ENCODE measurements around the gene TBL3. TPM values are rescaled to one million over a fixed set of nuclear protein-coding genes. Genes with fewer than 3 reads are reported as not detected.
A peak's percentile ranks its signal among the peaks of the same experiment; 100 is the strongest.

The TBL3 gene
- total RNA-seq, 1 experiment from 2014 or later, result 26.8 TPM

DNA sequence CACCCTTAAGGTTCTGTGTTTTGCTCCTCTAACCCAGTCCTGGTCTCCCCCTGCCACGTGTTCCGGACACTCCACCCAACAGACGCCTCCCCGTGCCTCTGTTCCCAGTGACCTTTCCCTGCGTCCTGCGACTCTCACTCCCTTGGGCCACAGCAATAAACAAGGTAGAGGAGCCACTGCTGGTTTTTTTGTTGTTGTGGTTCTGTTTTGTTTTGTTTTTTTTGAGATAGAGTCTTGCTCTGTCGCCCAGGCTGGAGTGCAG lies 44.0 kb downstream of the TBL3 start:
- ChIA-PET POLR2A (interaction anchor here (0.8 to 2.7 kb wide), 8 partner anchors 10 to 139 kb away, joined by 3 to 16 read pairs (median 4); partner anchors contain the start of genes RPS2 and TRAF7), CTCF (interaction anchor here (0.7 kb wide), 1 partner anchor 1035 kb away, joined by 5 read pairs; no protein-coding TSS in a partner anchor)
- Mint-ChIP-seq H3K36me3 (ENCODE audit: insufficient read depth, unreplicated experiment) (no peaks in the 10 kb centered on the region), H3K4me3 (ENCODE audit: unreplicated experiment) (peak overlapping the region; percentile 47), H3K27ac (ENCODE audit: low read depth, unreplicated experiment) (peak overlapping the region; percentile 96), H3K27me3 (ENCODE audit: insufficient read depth, unreplicated experiment) (no peaks in the 10 kb centered on the region), H3K9me3 (ENCODE audit: unreplicated experiment) (no peaks in the 10 kb centered on the region), H3K4me1 (ENCODE audit: insufficient read depth, unreplicated experiment) (peaks cover 6% of the 10 kb centered on the region)
- DNase-seq (ENCODE audit: unreplicated experiment), result no peak
- intact Hi-C loops (cut with micrococcal nuclease), result no loop called here
- TSS peak; percentile 74 for BruUV-seq (replicated peaks)
- TF ChIP-seq, protein P1, sequence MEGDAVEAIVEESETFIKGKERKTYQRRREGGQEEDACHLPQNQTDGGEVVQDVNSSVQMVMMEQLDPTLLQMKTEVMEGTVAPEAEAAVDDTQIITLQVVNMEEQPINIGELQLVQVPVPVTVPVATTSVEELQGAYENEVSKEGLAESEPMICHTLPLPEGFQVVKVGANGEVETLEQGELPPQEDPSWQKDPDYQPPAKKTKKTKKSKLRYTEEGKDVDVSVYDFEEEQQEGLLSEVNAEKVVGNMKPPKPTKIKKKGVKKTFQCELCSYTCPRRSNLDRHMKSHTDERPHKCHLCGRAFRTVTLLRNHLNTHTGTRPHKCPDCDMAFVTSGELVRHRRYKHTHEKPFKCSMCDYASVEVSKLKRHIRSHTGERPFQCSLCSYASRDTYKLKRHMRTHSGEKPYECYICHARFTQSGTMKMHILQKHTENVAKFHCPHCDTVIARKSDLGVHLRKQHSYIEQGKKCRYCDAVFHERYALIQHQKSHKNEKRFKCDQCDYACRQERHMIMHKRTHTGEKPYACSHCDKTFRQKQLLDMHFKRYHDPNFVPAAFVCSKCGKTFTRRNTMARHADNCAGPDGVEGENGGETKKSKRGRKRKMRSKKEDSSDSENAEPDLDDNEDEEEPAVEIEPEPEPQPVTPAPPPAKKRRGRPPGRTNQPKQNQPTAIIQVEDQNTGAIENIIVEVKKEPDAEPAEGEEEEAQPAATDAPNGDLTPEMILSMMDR (IDR thresholded peaks at IDR 0.05; ENCODE audit: unreplicated experiment), result no peak

DNA sequence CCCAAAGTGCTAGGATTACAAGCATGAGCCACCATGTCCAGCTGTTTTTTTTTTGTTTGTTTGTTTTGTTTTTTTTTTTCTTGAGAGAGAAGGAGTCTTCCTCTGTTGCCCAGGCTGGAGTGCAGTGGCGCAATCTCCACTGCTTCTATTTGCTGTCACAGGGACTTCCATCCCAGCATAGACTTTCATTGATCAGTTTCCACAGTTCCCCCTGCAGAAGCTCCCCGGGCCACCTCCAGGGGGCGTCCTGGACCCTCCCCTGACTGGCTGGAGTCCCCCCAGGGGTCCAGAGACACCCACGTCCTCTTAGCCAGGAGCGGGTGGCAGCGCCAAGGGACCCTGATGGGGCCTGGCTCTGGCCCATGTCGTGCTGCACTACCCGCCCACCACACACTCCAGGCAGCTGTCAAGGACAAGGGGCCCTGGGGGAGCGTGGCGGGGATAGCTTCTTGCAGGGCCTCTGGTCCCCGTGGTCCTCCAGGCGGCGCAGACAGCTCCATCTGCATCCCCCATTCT lies 44.6 kb downstream of the TBL3 start:
- intact Hi-C loops (cut with micrococcal nuclease), result no loop called here
- no peak for DNase-seq (ENCODE audit: unreplicated experiment)
- Mint-ChIP-seq H3K27me3 (ENCODE audit: insufficient read depth, unreplicated experiment) (no peaks in the 10 kb centered on the region), H3K27ac (ENCODE audit: low read depth, unreplicated experiment) (peak overlapping the region; percentile 96), H3K36me3 (ENCODE audit: insufficient read depth, unreplicated experiment) (no peaks in the 10 kb centered on the region), H3K9me3 (ENCODE audit: unreplicated experiment) (no peaks in the 10 kb centered on the region), H3K4me1 (ENCODE audit: insufficient read depth, unreplicated experiment) (peaks cover 6% of the 10 kb centered on the region), H3K4me3 (ENCODE audit: unreplicated experiment) (peak overlapping the region; percentile 47)
- ChIA-PET CTCF (interaction anchor here (0.7 to 3.4 kb wide), 4 partner anchors 11 to 1035 kb away, joined by 3 to 12 read pairs (median 4); no protein-coding TSS in a partner anchor), POLR2A (interaction anchor here (0.7 to 2.7 kb wide), 6 partner anchors 8 to 138 kb away, joined by 3 to 16 read pairs (median 5); partner anchors contain the start of genes RPS2, TBL3 and TRAF7)
- BruUV-seq (replicated peaks), result no TSS peak
- TF ChIP-seq, protein P1 (IDR thresholded peaks at IDR 0.05; ENCODE audit: unreplicated experiment), result peak; percentile 39

DNA sequence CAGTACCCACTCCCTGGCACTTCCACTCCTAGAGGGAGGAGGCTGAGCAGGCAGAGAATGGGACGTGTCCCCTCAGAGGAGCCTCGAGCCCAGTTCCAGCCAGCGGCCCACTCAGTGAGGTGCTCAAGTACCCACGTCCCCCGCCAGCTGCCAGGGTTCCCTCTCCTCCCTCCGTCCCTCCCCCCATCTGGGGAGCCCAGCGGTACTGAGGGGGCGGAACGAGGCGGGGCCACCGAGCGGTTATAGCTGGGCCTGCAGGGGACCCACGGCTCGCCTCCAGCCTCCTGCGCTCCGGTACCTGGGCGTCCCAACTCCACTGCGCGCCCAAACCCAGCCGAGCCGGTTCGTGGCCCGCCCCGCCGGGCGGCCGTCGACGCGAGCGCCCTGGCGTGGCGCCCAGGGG lies 47.7 kb downstream of the TBL3 start, which contains the start of gene NPW:
Gene NPW (plus strand): TSS at position 268 of the 403 bp plus-strand sequence.
- H3K27me3 Mint-ChIP-seq (ENCODE audit: insufficient read depth, unreplicated experiment), result no peaks in the 10 kb centered on the region
- H3K27ac Mint-ChIP-seq (ENCODE audit: low read depth, unreplicated experiment), result no peak within 1 kb of the TSS
- CTCF ChIA-PET, result interaction anchor here (0.5 to 3.4 kb wide), 3 partner anchors 121 to 337 kb away, joined by 4 to 12 read pairs (median 4); no protein-coding TSS in a partner anchor
- DNase-seq (ENCODE audit: unreplicated experiment), result no peak
- peaks cover 16% of the 10 kb centered on the region for H3K4me1 Mint-ChIP-seq (ENCODE audit: insufficient read depth, unreplicated experiment)
- BruUV-seq (replicated peaks), result no TSS peak
- H3K36me3 Mint-ChIP-seq (ENCODE audit: insufficient read depth, unreplicated experiment), result peaks cover 7% of the 10 kb centered on the region
- TF ChIP-seq, protein P1 (IDR thresholded peaks at IDR 0.05; ENCODE audit: unreplicated experiment), result no peak
- POLR2A ChIA-PET, result interaction anchor here (0.7 to 2.5 kb wide), 5 partner anchors 10 to 135 kb away, joined by 3 to 7 read pairs (median 5); no protein-coding TSS in a partner anchor
- no peak within 1 kb of the TSS for H3K4me3 Mint-ChIP-seq (ENCODE audit: unreplicated experiment)
- intact Hi-C loops (cut with micrococcal nuclease), result no loop called here
- H3K9me3 Mint-ChIP-seq (ENCODE audit: unreplicated experiment), result no peaks in the 10 kb centered on the region

DNA sequence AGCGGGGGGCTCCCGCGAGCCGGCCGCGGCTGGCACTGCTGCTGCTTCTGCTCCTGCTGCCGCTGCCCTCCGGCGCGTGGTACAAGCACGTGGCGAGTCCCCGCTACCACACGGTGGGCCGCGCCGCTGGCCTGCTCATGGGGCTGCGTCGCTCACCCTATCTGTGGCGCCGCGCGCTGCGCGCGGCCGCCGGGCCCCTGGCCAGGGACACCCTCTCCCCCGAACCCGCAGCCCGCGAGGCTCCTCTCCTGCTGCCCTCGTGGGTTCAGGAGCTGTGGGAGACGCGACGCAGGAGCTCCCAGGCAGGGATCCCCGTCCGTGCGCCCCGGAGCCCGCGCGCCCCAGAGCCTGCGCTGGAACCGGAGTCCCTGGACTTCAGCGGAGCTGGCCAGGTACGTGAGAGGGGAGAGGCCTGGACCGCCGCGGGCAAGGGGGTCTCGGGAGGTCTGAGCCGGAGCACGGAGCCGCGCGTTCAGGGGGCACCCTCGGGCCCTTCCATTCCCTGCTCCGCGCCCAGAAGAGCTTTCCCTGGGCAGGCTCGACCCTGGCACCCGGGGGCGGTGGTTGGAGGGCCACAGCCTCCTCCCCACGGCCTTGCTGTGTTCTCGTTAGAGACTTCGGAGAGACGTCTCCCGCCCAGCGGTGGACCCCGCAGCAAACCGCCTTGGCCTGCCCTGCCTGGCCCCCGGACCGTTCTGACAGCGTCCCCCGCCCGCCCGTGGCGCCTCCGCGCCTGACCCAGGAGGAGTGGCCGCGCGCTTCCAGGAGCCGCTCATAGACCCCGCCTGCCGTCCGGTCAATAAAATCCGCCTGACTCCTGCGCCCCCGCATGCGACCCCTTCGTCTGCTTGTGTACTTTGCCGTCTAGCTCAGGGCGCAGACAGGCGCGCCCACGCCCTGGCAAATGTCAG lies 48.3 kb downstream of the TBL3 start:
- H3K27ac Mint-ChIP-seq (ENCODE audit: low read depth, unreplicated experiment), result no peak overlapping the region
- H3K36me3 Mint-ChIP-seq (ENCODE audit: insufficient read depth, unreplicated experiment), result peaks cover 7% of the 10 kb centered on the region
- intact Hi-C loops (cut with micrococcal nuclease), result no loop called here
- ChIA-PET CTCF (interaction anchor here (0.5 to 1.0 kb wide), 4 partner anchors 118 to 337 kb away, joined by 3 to 4 read pairs (median 4); no protein-coding TSS in a partner anchor), POLR2A (interaction anchor here (1.1 to 2.5 kb wide), 4 partner anchors 12 to 135 kb away, joined by 3 to 7 read pairs (median 6); no protein-coding TSS in a partner anchor)
- H3K4me3 Mint-ChIP-seq (ENCODE audit: unreplicated experiment), result no peak overlapping the region
- BruUV-seq (replicated peaks), result no TSS peak
- no peaks in the 10 kb centered on the region for H3K27me3 Mint-ChIP-seq (ENCODE audit: insufficient read depth, unreplicated experiment)
- TF ChIP-seq, protein P1 (IDR thresholded peaks at IDR 0.05; ENCODE audit: unreplicated experiment), result no peak
- DNase-seq (ENCODE audit: unreplicated experiment), result no peak
- H3K9me3 Mint-ChIP-seq (ENCODE audit: unreplicated experiment), result no peaks in the 10 kb centered on the region
- H3K4me1 Mint-ChIP-seq (ENCODE audit: insufficient read depth, unreplicated experiment), result peaks cover 16% of the 10 kb centered on the region

Data from MCF 10A (cell line).